IMR-90 (cell line): ENCODE results near the gene KRTAP10-3. TPM values are rescaled to one million over a fixed set of nuclear protein-coding genes. Genes with fewer than 3 reads are reported as not detected.

Source experiments
- ATAC-seq: fragments of 200-7000 bp; cut with Tn5 transposase; 2 replicates; pipeline ENCODE4 v1.9.1; 2020; ENCODE audit warnings: low read depth, mild to moderate bottlenecking, moderate library complexity
- BruUV-seq: library from RNA; stranded (reverse); fragments of 400-500 nt; replicated peaks from 2 replicates; lab custom pipeline; 2021; lab: Mats Ljungman, UMichigan
- CTCF ChIA-PET: fragments of 300-600 bp; formaldehyde crosslinking; extraction: SDS; loops from one replicate; lab custom pipeline; 2021; ENCODE audit warnings: antibody characterized with exemption; lab: Yijun Ruan, JAX
- POLR2A ChIA-PET: fragments of 300-600 bp; sonication (Branson Sonifier 250); formaldehyde crosslinking; loops from one replicate; lab custom pipeline; 2022; ENCODE audit warnings: antibody characterized with exemption; ENCODE audit not compliant: unreplicated experiment; lab: Charles Lee
- DNase-seq: peaks from one replicate; pipeline ENCODE4 v3.0.0; 2013
- H2AFZ ChIP-seq: replicated peaks from 2 replicates; pipeline ENCODE3; 2013; ENCODE audit warnings: low read length, mild to moderate bottlenecking; ENCODE audit not compliant: poor library complexity
- H2AK5ac ChIP-seq: 2 replicates; pipeline ENCODE4 v1.6.1; 2013; ENCODE audit warnings: low read depth, low read length, inconsistent platforms
- H2AK9ac ChIP-seq: replicated peaks from 2 replicates; pipeline ENCODE3; 2013; ENCODE audit warnings: mild to moderate bottlenecking, low read depth, low read length, moderate library complexity; ENCODE audit not compliant: poor library complexity
- H2BK120ac ChIP-seq: 2 replicates; pipeline ENCODE4 v1.6.1; 2013; ENCODE audit warnings: low read depth, low read length, inconsistent platforms
- H2BK15ac ChIP-seq: 3 replicates; pipeline ENCODE4 v1.6.1; 2013; ENCODE audit warnings: low read depth, low read length, inconsistent platforms
- H2BK20ac ChIP-seq: 2 replicates; pipeline ENCODE4 v1.6.1; 2013; ENCODE audit warnings: low read depth, mild to moderate bottlenecking, inconsistent platforms, low read length, moderate library complexity
- H2BK5ac ChIP-seq: 2 replicates; pipeline ENCODE4 v1.6.1; 2013; ENCODE audit warnings: mild to moderate bottlenecking, low read depth, low read length, inconsistent platforms; ENCODE audit not compliant: poor library complexity, severe bottlenecking
- H3K14ac ChIP-seq: replicated peaks from 2 replicates; pipeline ENCODE4 v1.6.1; 2013; ENCODE audit warnings: low read depth, low read length, inconsistent platforms
- H3K18ac ChIP-seq: 2 replicates; pipeline ENCODE4 v1.6.1; 2013; ENCODE audit warnings: low read depth, low read length, control low read depth
- H3K23ac ChIP-seq: 2 replicates; pipeline ENCODE4 v1.6.1; 2013; ENCODE audit warnings: low read depth, low read length, inconsistent platforms
- H3K27ac ChIP-seq: 2 replicates; pipeline ENCODE4 v1.5.1; 2013; ENCODE audit warnings: mild to moderate bottlenecking, control low read depth, low read length; ENCODE audit not compliant: insufficient read depth
- H3K27me3 ChIP-seq: 2 replicates; pipeline ENCODE4 v1.6.1; 2013; ENCODE audit warnings: low read length; ENCODE audit not compliant: control insufficient read depth, insufficient read depth
- H3K36me3 ChIP-seq: 2 replicates; pipeline ENCODE4 v1.6.1; 2013; ENCODE audit warnings: low read length, mixed read lengths; ENCODE audit not compliant: control insufficient read depth, insufficient read depth
- H3K4ac ChIP-seq: 2 replicates; pipeline ENCODE4 v1.6.1; 2013; ENCODE audit warnings: low read depth, low read length, inconsistent platforms
- H3K4me1 ChIP-seq: 2 replicates; pipeline ENCODE4 v1.6.1; 2013; ENCODE audit warnings: low read length, mixed read lengths; ENCODE audit not compliant: control insufficient read depth, insufficient read depth
- H3K4me2 ChIP-seq: 2 replicates; pipeline ENCODE4 v1.6.1; 2013; ENCODE audit warnings: low read depth, mild to moderate bottlenecking, control low read depth, low read length, moderate library complexity
- H3K4me3 ChIP-seq: 2 replicates; pipeline ENCODE4 v1.5.1; 2013; ENCODE audit warnings: low read depth, mild to moderate bottlenecking, control low read depth, low read length, moderate library complexity; ENCODE audit not compliant: insufficient read depth
- H3K56ac ChIP-seq: 2 replicates; pipeline ENCODE4 v1.6.1; 2013; ENCODE audit warnings: low read length, inconsistent platforms; ENCODE audit not compliant: insufficient read depth; ENCODE audit errors: extremely low read depth
- H3K79me1 ChIP-seq, 2 experiments: 2 replicates each; pipeline ENCODE4 v1.6.1; 2013; ENCODE audit warnings: low read length in 2 of 2, inconsistent platforms in 1 of 2, low read depth in 1 of 2
- H3K9ac ChIP-seq: 2 replicates; pipeline ENCODE4 v1.6.1; 2013; ENCODE audit warnings: low read depth, low read length, control low read depth
- H3K9me1 ChIP-seq: 2 replicates; pipeline ENCODE4 v1.6.1; 2013; ENCODE audit warnings: low read length, inconsistent platforms; ENCODE audit not compliant: insufficient read depth
- H3K9me3 ChIP-seq: 2 replicates; pipeline ENCODE4 v1.6.1; 2013; ENCODE audit warnings: low read length; ENCODE audit not compliant: control insufficient read depth, insufficient read depth
- H4K20me1 ChIP-seq: 2 replicates; pipeline ENCODE4 v1.6.1; 2013; ENCODE audit warnings: low read length, inconsistent platforms; ENCODE audit not compliant: insufficient read depth
- H4K5ac ChIP-seq: 2 replicates; pipeline ENCODE4 v1.6.1; 2013; ENCODE audit warnings: mild to moderate bottlenecking, low read depth, low read length, control low read depth
- H4K8ac ChIP-seq, 2 experiments: 2 replicates each; pipeline ENCODE4 v1.6.1; 2013; ENCODE audit warnings: low read depth in 2 of 2, low read length in 2 of 2, control low read depth in 1 of 2, inconsistent platforms in 1 of 2
- H4K91ac ChIP-seq: 2 replicates; pipeline ENCODE4 v1.6.1; 2013; ENCODE audit warnings: low read depth, low read length, inconsistent platforms; ENCODE audit not compliant: insufficient read depth
- BHLHE40 ChIP-seq: fragments of 150-350 bp; IDR thresholded peaks from 2 replicates; pipeline ENCODE4 v1.6.1; 2016; ENCODE audit warnings: mild to moderate bottlenecking, low read depth, low read length
- CEBPB ChIP-seq: IDR thresholded peaks from 2 replicates; pipeline ENCODE4 v1.6.1; 2012; ENCODE audit warnings: low read depth, low read length, improper control_type of control experiment
- CHD1 ChIP-seq: IDR thresholded peaks from 2 replicates; pipeline ENCODE4 v1.6.1; 2012; ENCODE audit warnings: low read depth, low read length, improper control_type of control experiment
- CTCF ChIP-seq: conservative IDR thresholded peaks from 2 replicates; pipeline ENCODE4 v1.5.1; 2012; ENCODE audit warnings: mild to moderate bottlenecking, low read depth, low read length, improper control_type of control experiment
- FOS ChIP-seq: fragments of 150-350 bp; IDR thresholded peaks from 2 replicates; pipeline ENCODE4 v1.6.1; 2016; ENCODE audit warnings: low read depth, low read length
- MAFK ChIP-seq: IDR thresholded peaks from 2 replicates; pipeline ENCODE4 v1.6.1; 2012; ENCODE audit warnings: low read depth, low read length, improper control_type of control experiment
- MAZ ChIP-seq: IDR thresholded peaks from 2 replicates; pipeline ENCODE4 v1.6.1; 2012; ENCODE audit warnings: low read depth, mild to moderate bottlenecking, low read length, improper control_type of control experiment, moderate library complexity, borderline replicate concordance
- MXI1 ChIP-seq: IDR thresholded peaks from 2 replicates; pipeline ENCODE4 v1.6.1; 2012; ENCODE audit warnings: low read depth, mild to moderate bottlenecking, low read length, moderate library complexity, borderline replicate concordance
- NFE2L2 ChIP-seq: fragments of 150-350 bp; IDR thresholded peaks from 2 replicates; pipeline ENCODE4 v1.6.1; 2016; ENCODE audit warnings: low read depth, mild to moderate bottlenecking, low read length
- POLR2A ChIP-seq: IDR thresholded peaks from 2 replicates; pipeline ENCODE4 v1.6.1; 2012; ENCODE audit warnings: mild to moderate bottlenecking, low read depth, low read length
- RAD21 ChIP-seq: IDR thresholded peaks from 2 replicates; pipeline ENCODE4 v1.6.1; 2012; ENCODE audit warnings: low read length, improper control_type of control experiment
- RCOR1 ChIP-seq: IDR thresholded peaks from 2 replicates; pipeline ENCODE4 v1.6.1; 2012; ENCODE audit warnings: mild to moderate bottlenecking, low read length, improper control_type of control experiment; ENCODE audit not compliant: insufficient replicate concordance
- RFX5 ChIP-seq: IDR thresholded peaks from 2 replicates; pipeline ENCODE4 v1.8.0; 2012; ENCODE audit warnings: low read depth, mild to moderate bottlenecking, low read length, moderate library complexity
- SMC3 ChIP-seq: fragments of 150-350 bp; IDR thresholded peaks from 2 replicates; pipeline ENCODE4 v1.6.1; 2016; ENCODE audit warnings: low read depth, mild to moderate bottlenecking, antibody characterized with exemption, low read length, moderate library complexity
- USF2 ChIP-seq: fragments of 150-350 bp; IDR thresholded peaks from 2 replicates; pipeline ENCODE4 v1.6.1; 2017; ENCODE audit warnings: mild to moderate bottlenecking, antibody characterized with exemption, low read length, low read depth
- WGBS, 2 experiments: methylation state at CpG; one replicate each; pipeline versions ENCODE4 v1.1.5 to v1.1.7; 2013; ENCODE audit warnings: missing lambda C conversion rate in 2 of 2; ENCODE audit not compliant: insufficient read length in 1 of 2; ENCODE audit errors: extremely low coverage in 2 of 2; 5-methylcytosine and 5-hydroxymethylcytosine counted together
- dilution Hi-C: fragments of 300-500 bp; cut with HindIII; formaldehyde crosslinking; loops from one replicate; pipeline ENCODE4 v1.14.3; 2018; ENCODE audit warnings: low sequenced_read_pairs; ENCODE audit not compliant: unreplicated experiment
- in situ Hi-C: fragments of 300-500 bp; cut with MboI; formaldehyde crosslinking; loops from 3 replicates; pipeline ENCODE4 v1.14.3; 2019; ENCODE audit warnings: low sequenced_read_pairs, inconsistent platforms, mixed read lengths
- intact Hi-C: fragments of 100-400 bp; cut with micrococcal nuclease; formaldehyde crosslinking; loops from 2 replicates; pipeline ENCODE4 v1.10.0; 2022
- polyA plus RNA-seq, 3 experiments: library from polyadenylated mRNA; depleted of rRNA; stranded (reverse); fragments of >200 nt; gene quantifications; 2 replicates each; pipeline ENCODE4 v1.2.3, GENCODE V29; 2012; ENCODE audit warnings: low replicate concordance in 1 of 3
- total RNA-seq: library from RNA; depleted of rRNA; stranded (reverse); fragments of >200 nt; gene quantifications from 2 replicates; pipeline ENCODE4 v1.2.3, GENCODE V29; 2012
- TF ChIP-seq, protein P1 (sequence below): fragments of 150-350 bp; IDR thresholded peaks from 2 replicates; pipeline ENCODE4 v1.6.1; 2016; ENCODE audit warnings: low read depth, mild to moderate bottlenecking, low read length, moderate library complexity, borderline replicate concordance

The KRTAP10-3 gene
- total and polyA plus RNA-seq, 2 of the 4 experiments (the other 2 are of a cell fraction), result not detected

- Histone ChIP-seq H2AK9ac (no peak overlapping the region), H2AFZ (no peak overlapping the region), H2BK15ac (no peak overlapping the region), H3K4me2 (no peak overlapping the region), H4K20me1 (no peaks in the 10 kb centered on the region), H2BK20ac (no peak overlapping the region), H3K4me1 (no peaks in the 10 kb centered on the region), H3K9me3 (peaks cover 11% of the 10 kb centered on the region; the same call in 1 of the 2 replicates), H3K27me3 (0 out of 2 replicates have a peak, but pooled peaks cover 2% of the 10 kb centered on the region), H3K23ac (no peak overlapping the region), H4K8ac (no peak overlapping the region), H4K5ac (no peak overlapping the region), H3K4me3 (no peak overlapping the region), H2AK5ac (no peak overlapping the region), H3K18ac (no peak overlapping the region), H3K27ac (no peak overlapping the region), H3K56ac (no peak overlapping the region), H3K9me1 (no peaks in the 10 kb centered on the region), H2BK5ac (no peak overlapping the region), H3K36me3 (no peaks in the 10 kb centered on the region), H3K4ac (no peak overlapping the region), H3K9ac (no peak overlapping the region), H3K79me1 (no peaks in the 10 kb centered on the region), H4K91ac (no peak overlapping the region), H2BK120ac (no peak overlapping the region), H3K14ac (no peak overlapping the region)
- BruUV-seq, result no TSS peak
- 79% methylated on average over 4 of the region's 21 CpGs; no CpG with 5 or more reads in 1 of the 2 experiments for WGBS, 2 experiments
- dilution Hi-C loops (no loop called here), in situ Hi-C loops (no loop called here), intact Hi-C loops (no loop called here)
- no peak for DNase-seq
- no peak for ATAC-seq
- ChIA-PET CTCF (no interaction called here), POLR2A (no interaction called here)
- no peak for TF ChIP-seq FOS
- TF ChIP-seq NFE2L2, result no peak
- TF ChIP-seq BHLHE40, result no peak
- TF ChIP-seq MAFK, result no peak
- no peak for TF ChIP-seq MAZ
- no peak for TF ChIP-seq CEBPB
- no peak for TF ChIP-seq RCOR1
- no peak for TF ChIP-seq POLR2A
- no peak for TF ChIP-seq RFX5
- TF ChIP-seq MXI1, result no peak
- no peak for TF ChIP-seq CHD1
- TF ChIP-seq CTCF, result no peak
- TF ChIP-seq, protein P1, sequence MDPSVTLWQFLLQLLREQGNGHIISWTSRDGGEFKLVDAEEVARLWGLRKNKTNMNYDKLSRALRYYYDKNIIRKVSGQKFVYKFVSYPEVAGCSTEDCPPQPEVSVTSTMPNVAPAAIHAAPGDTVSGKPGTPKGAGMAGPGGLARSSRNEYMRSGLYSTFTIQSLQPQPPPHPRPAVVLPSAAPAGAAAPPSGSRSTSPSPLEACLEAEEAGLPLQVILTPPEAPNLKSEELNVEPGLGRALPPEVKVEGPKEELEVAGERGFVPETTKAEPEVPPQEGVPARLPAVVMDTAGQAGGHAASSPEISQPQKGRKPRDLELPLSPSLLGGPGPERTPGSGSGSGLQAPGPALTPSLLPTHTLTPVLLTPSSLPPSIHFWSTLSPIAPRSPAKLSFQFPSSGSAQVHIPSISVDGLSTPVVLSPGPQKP, result no peak
- TF ChIP-seq RAD21, result no peak
- TF ChIP-seq SMC3, result no peak
- no peak for TF ChIP-seq USF2
Observed at GRCh38 chr21:44533891-44534627, 24.5 kb downstream of the KRTAP10-3 start.
